Panc1 (cell line): ENCODE data around the gene ZNF700.
"Not testable (repeated sequence)": the region's sequence is repeated elsewhere in the genome, so short reads cannot be mapped to it uniquely, and the experiment has no call there.

Source experiments
- POLR2AphosphoS5 ChIP-seq: IDR thresholded peaks from 2 replicates; pipeline ENCODE4 v1.6.1; 2012; ENCODE audit warnings: mild to moderate bottlenecking, low read depth, low read length, moderate library complexity
- REST ChIP-seq, 2 experiments: IDR thresholded peaks; 2 replicates each; pipeline ENCODE4 v1.6.1; 2011 to 2012; ENCODE audit warnings: low read depth in 2 of 2, control low read depth in 1 of 2, low read length in 1 of 2, mild to moderate bottlenecking in 1 of 2, moderate library complexity in 1 of 2; ENCODE audit not compliant: insufficient read depth in 1 of 2
- SIN3A ChIP-seq: IDR thresholded peaks from 2 replicates; pipeline ENCODE4 v1.6.1; 2012; ENCODE audit warnings: low read depth, mild to moderate bottlenecking, low read length, moderate library complexity, borderline replicate concordance; ENCODE audit not compliant: insufficient read depth
- TCF7L2 ChIP-seq: IDR thresholded peaks from 2 replicates; pipeline ENCODE4 v1.6.1; 2011; ENCODE audit warnings: mild to moderate bottlenecking, low read depth, low read length, inconsistent platforms
- TF ChIP-seq, protein P1 (sequence below): fragments of 450-650 bp; IDR thresholded peaks from 2 replicates; pipeline ENCODE4 v1.5.1; 2017; ENCODE audit warnings: mild to moderate bottlenecking

GRCh38 chr19:11889901-11890300 lies 35.0 kb upstream of the ZNF700 start:
- TF ChIP-seq REST (IDR thresholded peaks at IDR 0.05; ENCODE audit: insufficient read depth in 1 of 2, low read depth in 2 of 2, low read length in 1 of 2); SIN3A; POLR2AphosphoS5; TCF7L2: not testable (repeated sequence)
- TF ChIP-seq, protein P1, sequence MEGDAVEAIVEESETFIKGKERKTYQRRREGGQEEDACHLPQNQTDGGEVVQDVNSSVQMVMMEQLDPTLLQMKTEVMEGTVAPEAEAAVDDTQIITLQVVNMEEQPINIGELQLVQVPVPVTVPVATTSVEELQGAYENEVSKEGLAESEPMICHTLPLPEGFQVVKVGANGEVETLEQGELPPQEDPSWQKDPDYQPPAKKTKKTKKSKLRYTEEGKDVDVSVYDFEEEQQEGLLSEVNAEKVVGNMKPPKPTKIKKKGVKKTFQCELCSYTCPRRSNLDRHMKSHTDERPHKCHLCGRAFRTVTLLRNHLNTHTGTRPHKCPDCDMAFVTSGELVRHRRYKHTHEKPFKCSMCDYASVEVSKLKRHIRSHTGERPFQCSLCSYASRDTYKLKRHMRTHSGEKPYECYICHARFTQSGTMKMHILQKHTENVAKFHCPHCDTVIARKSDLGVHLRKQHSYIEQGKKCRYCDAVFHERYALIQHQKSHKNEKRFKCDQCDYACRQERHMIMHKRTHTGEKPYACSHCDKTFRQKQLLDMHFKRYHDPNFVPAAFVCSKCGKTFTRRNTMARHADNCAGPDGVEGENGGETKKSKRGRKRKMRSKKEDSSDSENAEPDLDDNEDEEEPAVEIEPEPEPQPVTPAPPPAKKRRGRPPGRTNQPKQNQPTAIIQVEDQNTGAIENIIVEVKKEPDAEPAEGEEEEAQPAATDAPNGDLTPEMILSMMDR, result not testable (repeated sequence)
